LNCaP clone FGC (cell line): ENCODE results near the gene NLGN3.

Source experiments
- DNase-seq: peaks from one replicate; pipeline ENCODE4 v3.0.0-alpha.2; 2011; ENCODE audit warnings: low read depth
- H3K4me3 ChIP-seq: 2 replicates; pipeline ENCODE4 v1.5.1; 2011; ENCODE audit warnings: mild to moderate bottlenecking, low read depth, low read length, control low read depth
- CTCF ChIP-seq: IDR thresholded peaks from 2 replicates; pipeline ENCODE4 v1.5.1; 2012; ENCODE audit warnings: mild to moderate bottlenecking; ENCODE audit not compliant: control insufficient read depth, insufficient read depth; ENCODE audit errors: extremely low read depth

The NLGN3 gene

GRCh38 chrX:71140440-71140839 lies 4.2 kb upstream of the NLGN3 start:
- TF ChIP-seq CTCF: no peak
- no peak overlapping the region for H3K4me3 ChIP-seq
- DNase-seq: no peak

DNA sequence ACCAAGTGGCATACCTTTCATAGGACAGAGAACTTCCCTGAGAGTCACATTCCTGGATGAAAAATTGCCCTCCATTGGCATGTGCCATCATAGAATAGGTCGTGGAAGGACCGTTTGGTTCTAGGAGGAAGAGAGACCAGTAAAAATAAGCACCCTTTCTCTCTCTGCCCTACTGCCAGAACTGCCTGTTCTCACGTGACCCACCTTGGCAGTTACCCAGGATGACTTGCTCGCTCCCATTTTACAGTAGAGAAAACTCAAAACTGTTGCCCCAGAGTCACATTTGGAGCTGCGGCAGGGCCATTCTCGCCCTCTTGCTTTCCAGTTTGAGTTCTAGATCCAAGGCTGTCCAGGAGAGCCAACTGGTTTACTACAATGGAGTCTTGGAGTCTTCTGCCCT lies 1.1 kb upstream of the NLGN3 start:
- TF ChIP-seq CTCF: no peak
- no peak overlapping the region for H3K4me3 ChIP-seq
- peak; percentile 26 for DNase-seq

DNA sequence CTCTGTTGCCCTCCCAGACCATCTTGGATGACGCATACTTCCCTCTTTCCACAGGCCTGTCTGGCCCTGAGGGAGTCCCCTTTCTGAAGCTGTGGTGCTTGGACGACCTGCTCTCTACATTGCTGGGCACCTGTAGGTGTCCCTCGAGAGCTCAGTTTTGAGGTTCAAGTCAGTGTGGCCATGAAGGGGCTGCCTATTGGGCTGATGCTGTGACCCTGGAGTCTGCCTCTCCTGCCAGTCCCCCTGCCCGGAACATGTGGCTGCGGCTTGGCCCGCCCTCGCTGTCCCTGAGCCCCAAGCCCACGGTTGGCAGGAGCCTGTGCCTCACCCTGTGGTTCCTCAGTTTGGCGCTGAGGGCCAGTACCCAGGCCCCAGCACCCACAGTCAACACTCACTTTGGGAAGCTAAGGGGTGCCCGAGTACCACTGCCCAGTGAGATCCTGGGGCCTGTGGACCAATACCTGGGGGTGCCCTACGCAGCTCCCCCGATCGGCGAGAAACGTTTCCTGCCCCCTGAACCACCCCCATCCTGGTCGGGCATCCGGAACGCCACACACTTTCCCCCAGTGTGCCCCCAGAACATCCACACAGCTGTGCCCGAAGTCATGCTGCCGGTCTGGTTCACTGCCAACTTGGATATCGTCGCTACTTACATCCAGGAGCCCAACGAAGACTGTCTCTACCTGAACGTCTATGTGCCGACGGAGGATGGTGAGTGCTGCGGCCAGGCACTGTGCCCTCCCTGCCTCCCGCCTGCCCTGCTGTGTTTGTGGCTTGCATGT lies 3.0 kb downstream of the NLGN3 start:
- no peak overlapping the region for H3K4me3 ChIP-seq
- TF ChIP-seq CTCF: no peak
- DNase-seq: no peak

DNA sequence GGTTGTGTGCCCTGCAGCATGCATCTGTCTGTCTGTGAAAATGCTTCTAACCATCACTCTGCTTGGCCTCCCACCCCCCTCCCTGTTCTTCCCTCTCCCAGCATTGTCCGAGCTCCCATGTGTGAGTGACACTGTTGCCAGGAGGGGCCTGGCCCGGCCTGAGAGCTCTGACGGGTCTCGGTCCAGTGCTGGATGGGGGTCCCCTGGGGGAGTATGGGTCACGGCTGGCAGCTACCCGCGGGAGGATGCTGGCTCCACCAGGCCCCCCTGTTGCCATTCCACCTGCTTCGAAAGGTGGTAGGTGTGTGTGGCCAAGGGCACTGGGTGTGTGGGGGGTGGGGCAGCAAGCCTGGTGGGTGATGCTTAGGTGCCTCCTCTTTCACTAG lies 3.6 kb downstream of the NLGN3 start:
- no peak for DNase-seq
- TF ChIP-seq CTCF: no peak
- no peak overlapping the region for H3K4me3 ChIP-seq

GRCh38 chrX:71151366-71151765 lies 6.7 kb downstream of the NLGN3 start:
- H3K4me3 ChIP-seq: no peak overlapping the region
- no peak for TF ChIP-seq CTCF
- no peak for DNase-seq

DNA sequence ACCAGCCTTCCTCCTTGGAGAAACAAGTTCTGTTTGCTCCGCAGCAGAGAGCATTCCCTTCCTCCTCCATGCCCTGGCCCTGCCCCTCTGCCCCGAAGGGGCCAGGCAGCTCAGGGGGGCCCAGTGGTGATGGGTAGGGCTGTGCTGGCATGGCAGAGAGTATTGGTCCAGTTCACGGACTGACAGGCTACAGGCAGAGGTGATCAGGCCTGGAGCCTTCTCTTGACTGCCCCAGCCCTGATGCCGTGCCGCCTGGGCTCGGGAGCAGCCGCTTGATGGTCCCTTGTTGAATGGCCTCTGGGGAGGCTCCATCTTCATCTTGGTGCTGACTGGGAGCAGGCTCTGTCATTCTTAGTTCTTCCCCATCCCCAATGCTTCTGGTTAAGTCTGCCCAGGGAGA lies 9.6 kb downstream of the NLGN3 start:
- TF ChIP-seq CTCF: no peak
- no peak for DNase-seq

DNA sequence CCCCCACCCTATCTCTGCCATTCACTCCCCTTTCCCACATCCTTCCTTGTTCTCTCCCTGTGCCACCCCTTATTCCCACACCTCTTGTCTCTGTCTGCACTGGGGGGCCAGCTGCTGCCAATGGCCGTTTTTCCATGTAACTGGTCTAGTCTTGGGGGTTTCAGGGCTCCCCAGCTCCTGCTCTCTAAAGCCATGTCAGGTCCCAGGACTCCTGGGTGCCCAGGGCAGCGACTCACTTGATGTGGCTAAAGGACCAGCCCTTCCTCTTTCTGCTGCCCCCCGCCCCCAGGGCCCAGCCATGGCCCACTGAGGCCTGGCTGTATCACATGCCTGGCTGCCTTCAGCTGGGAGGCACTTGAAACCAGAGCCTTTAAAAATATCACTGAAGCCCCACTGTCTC lies 10.0 kb downstream of the NLGN3 start:
- no peak for TF ChIP-seq CTCF
- no peak overlapping the region for H3K4me3 ChIP-seq
- DNase-seq: no peak

More for the DNA sequence above, 9.6 kb downstream of the NLGN3 start:
- H3K4me3 ChIP-seq: no peak overlapping the region
